GM19463 (cell line): Measurements from ENCODE around the gene SYT1.

Experiments
- ATAC-seq: cut with Tn5 transposase; IDR thresholded peaks from one replicate; pipeline ENCODE4 v1.9.1; 2021; ENCODE audit warnings: mild to moderate bottlenecking, moderate library complexity; ENCODE audit not compliant: unreplicated experiment

The SYT1 gene

GRCh38 chr12:79380402-79380801 lies 515.8 kb downstream of the SYT1 start:
- ATAC-seq, result no peak

GRCh38 chr12:79381248-79382208 lies 517.0 kb downstream of the SYT1 start:
- ATAC-seq, result no peak

GRCh38 chr12:79384551-79384950 lies 520.0 kb downstream of the SYT1 start:
- ATAC-seq, result no peak

GRCh38 chr12:79388011-79388410 lies 523.4 kb downstream of the SYT1 start:
- ATAC-seq, result no peak

- ATAC-seq, result no peak
Observed at GRCh38 chr12:79393842-79394241, 529.3 kb downstream of the SYT1 start.

GRCh38 chr12:79397609-79398008 lies 533.0 kb downstream of the SYT1 start:
- ATAC-seq, result no peak

GRCh38 chr12:79400481-79400880 lies 535.9 kb downstream of the SYT1 start:
- ATAC-seq, result no peak

GRCh38 chr12:79402606-79403005 lies 538.0 kb downstream of the SYT1 start:
- no peak for ATAC-seq

GRCh38 chr12:79406993-79407392 lies 542.4 kb downstream of the SYT1 start:
- ATAC-seq, result no peak

GRCh38 chr12:79407671-79408622 lies 543.4 kb downstream of the SYT1 start:
- ATAC-seq, result peak; percentile 86

GRCh38 chr12:79408689-79409088 lies 544.1 kb downstream of the SYT1 start:
- ATAC-seq, result no peak

GRCh38 chr12:79409562-79409961 lies 545.0 kb downstream of the SYT1 start:
- ATAC-seq, result no peak

- no peak for ATAC-seq
Observed at GRCh38 chr12:79411791-79412190, 547.2 kb downstream of the SYT1 start.

- ATAC-seq, result no peak
Observed at GRCh38 chr12:79413796-79414195, 549.2 kb downstream of the SYT1 start.

- ATAC-seq, result no peak
Observed at GRCh38 chr12:79414252-79414651, 549.7 kb downstream of the SYT1 start.

- ATAC-seq, result no peak
Observed at GRCh38 chr12:79415321-79415720, 550.7 kb downstream of the SYT1 start.

- ATAC-seq, result no peak
Observed at GRCh38 chr12:79415746-79416435, 551.3 kb downstream of the SYT1 start.

- no peak for ATAC-seq
Observed at GRCh38 chr12:79420146-79420618, 555.6 kb downstream of the SYT1 start.

GRCh38 chr12:79421236-79421740 lies 556.7 kb downstream of the SYT1 start:
- ATAC-seq, result no peak

GRCh38 chr12:79422060-79422812 lies 557.7 kb downstream of the SYT1 start:
- ATAC-seq, result no peak
